Stimulated activated CD4-positive, alpha-beta T cell treated with anti-CD3 and anti-CD28 coated beads, Interleukin-2, amount 100 ng/mL, for 48 hours (primary cell): ENCODE measurements around the gene ELOVL6.
"Not testable (repeated sequence)": the region's sequence is repeated elsewhere in the genome, so short reads cannot be mapped to it uniquely, and the experiment has no call there.

ENCODE experiments used
- DNase-seq, 2 donors: peaks; one replicate each; pipeline ENCODE4 v3.0.0-alpha.2; 2020

The ELOVL6 gene

DNA sequence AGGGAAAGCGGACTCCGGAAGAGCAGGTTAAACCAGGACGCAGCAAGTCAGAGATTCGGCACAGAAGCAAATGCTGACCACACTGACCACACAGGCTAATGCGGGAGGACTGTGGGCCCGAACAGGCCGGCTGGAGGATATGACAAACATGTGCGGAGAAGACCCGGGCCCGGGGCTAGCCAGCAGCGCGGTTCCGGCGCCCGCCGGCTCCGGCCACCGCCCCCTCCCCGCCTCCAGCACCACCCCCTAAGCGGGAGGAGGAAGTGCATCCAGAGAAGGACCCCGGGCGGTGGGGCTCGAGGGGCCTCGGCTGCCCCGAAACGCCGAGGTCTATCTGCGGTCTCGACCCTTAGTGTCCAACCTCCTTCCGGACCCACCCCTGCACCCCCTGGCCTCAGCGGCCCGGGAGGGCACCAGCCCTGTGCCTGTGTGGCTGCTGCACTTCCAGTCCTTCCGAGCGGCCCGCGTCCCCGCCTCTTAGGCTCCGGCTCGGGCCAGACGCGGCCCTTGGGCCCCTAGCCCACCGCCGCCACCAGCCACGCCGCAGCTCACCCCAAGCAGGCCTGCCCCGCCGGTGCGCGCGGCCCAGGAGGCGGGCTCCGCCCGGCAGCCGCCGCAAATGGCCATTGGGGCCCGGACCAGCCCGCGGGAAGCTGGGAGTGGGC lies 2.1 kb downstream of the ELOVL6 start:
- DNase-seq: peak; percentile 29 to 31

DNA sequence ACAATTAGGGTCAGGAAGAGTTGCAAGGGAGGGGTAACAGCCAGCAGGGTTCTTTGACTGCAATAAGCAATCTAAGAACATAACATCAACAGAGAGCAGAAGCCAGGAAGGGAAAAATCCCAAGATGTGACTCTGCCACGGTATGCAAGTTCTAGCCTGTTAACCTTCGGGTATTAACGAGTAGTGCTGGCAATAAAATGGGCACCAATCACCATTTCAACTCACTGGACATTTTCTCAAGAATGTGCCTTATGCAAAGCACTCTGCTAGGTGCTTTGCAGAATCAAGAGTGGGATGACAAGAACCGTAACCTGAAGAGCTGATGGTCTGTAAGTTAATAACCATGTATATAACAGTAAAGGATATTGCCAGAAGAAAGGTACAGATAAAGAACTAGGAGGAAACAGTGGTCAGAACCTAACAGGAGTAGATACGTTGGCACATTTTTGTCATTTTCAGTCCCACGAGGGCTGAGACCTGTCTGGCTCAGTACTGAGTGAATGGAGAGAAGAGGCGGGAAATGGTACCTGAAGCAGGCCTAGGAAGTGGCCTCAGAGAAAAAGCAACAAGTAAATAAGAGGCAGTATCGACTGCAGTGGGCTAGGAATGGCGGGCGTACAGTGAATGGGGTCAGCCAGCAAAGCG lies 2.7 kb downstream of the ELOVL6 start:
- no peak for DNase-seq

DNA sequence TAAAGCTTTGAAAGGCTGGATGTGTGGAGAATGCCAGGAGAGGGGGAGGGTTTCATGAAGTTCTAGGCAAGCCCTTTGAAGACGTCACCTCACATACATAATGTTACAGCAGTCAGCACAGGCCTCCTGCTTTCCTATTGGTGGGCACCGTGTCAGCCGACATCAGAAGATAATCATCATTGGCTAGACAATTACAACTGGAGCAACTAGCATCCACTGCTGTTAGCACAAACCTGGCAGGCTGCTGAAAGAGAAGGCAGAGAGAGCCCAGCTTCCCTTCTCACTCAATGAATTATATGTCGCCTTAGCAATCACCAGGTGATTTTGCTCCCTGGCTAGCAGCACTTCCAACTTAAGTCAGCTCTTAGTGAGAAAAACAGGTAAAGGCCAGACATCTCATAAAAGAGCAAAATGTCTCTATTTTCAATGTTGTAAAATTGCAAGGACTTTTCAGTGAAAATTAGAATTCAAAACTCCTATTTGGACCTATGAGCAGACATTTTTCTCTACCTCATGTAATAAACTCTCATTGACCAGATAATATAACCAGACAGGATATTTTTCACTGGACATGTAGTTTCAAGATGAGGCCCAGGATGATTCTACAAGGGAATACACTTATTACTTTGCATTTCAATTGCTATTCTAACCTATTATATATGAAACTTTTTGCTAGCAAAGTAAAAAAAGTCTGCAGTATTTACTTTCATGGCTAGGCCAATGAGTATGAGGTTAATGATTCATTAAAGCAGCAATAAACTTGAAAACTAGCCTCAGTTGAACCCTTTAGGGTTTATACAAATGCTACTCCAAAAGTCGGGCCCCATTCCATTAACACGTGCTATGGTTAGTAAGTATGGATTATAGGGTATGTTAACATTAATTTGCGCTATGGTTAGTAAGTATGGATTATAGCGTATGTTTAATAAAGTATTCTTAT lies 4.3 kb downstream of the ELOVL6 start:
- DNase-seq: peak; percentile 52 to 57

DNA sequence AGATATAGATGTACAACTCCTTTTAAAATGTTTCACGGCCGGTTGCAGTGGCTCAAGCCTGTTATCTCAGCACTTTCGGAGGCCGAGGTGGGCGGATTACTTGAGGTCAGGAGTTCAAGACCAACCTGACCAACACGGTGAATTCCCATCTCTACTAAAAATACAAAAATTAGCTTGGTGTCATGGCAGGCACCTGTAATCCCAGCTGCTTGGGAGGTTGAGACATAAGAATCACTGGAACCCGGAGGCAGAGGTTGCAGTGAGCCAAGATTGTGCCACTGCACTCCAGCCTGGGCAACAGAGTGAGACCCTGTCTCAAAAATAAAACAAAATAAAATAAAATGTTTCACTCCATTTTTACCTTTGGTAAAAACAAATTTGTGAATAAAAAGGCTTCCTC lies 5.1 kb downstream of the ELOVL6 start:
- DNase-seq: not testable (repeated sequence)

DNA sequence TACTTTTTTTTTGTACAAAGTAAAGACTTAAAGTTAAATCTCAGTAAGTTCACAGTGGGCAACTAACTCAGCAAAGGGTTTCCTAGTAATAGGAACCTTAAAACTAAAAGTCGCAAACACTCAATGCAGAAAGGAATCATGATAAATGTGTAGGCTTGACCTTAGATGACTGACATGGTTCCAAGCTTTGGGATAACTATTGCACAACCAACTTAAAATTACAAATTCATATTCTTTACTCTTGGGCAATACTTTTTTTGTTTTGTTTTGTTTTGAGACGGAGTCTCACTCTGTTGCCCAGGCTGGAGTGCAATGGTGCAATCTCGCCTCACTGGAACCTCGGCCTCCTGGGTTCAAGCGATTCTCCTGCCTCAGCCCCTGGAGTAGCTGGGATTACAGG lies 8.2 kb downstream of the ELOVL6 start:
- no peak for DNase-seq

DNA sequence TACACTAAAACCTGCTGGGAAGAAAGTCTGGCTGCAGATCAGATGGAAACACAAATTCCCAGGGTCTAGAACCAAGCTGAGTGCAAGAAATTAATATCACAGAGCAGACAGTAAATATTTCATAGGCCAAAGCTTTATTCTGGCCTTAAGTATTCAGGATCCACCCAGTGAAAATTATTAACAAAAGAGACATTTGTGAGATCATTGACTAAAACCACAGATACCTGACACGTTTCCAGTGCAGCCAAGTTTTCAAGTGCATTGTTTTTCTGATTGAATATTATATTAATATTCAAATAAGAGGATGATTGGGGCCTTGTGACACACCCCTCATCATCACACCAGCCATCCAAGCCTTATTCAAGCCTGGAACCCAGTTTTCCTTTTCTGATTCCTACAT lies 10.3 kb downstream of the ELOVL6 start:
- no peak for DNase-seq

DNA sequence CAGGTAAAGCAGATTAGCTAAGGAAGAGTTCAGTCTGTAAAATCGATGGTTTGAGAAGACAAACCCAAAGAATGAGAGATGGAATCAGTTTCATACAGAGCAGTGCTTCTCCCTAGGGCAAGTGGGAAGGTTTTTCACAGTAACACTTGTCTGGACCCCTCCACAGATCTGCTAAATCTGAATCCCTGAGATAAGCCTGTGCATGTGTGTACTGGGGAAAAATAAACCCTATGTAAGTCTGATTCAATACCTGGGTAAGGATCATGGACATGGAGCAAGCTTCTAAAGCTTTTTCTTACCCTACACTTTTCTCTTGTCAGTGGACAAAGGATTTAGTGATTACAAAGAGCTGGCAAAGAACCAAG lies 13.6 kb downstream of the ELOVL6 start:
- no peak for DNase-seq

DNA sequence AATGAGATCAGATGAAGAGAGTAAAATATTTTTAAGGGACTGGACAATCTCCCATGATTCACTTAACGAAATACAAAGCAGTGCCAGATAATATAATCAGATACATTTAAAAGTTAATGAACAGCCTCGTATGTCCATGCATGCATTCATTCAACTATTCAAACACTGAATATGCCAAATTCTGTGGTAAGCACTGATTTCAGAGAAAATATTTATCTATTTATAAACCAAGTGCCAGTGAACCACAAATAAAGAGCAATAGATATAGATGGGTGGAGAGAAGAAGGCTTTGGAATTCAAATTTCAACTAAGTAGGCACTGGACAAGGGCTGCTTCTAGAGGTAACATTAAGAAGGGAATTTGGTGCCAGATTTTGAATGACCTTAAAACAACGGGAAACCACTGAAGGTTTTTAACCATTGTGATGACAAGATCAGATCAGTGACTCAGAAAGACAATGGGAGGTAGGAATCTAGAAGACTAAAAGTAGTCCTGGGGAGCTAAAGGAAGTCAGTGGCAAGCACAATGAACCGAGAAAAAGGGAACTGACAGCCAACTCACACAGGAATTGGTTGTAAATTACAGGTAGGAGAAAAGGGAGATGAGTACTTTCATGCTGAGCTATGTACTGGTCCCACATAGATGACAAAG lies 14.2 kb downstream of the ELOVL6 start:
- DNase-seq: no peak

DNA sequence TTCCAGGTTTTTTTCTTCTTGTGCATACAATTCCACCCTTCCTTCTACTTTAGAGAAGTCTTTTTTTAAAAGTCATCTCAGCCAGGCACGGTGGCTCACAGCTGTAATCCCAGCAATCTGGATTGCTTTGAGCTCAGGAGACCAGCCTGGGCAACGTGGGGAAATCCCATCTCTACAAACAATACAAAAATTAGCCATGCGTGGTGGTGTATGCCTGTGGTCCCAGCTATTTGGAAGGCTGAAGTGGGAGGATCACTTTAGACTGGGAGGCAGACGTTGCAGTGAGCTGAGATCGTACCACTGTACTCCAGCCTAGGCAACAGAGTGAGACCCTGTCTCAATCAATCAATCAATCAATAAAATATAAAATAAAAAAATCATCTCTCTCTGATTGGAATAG lies 14.8 kb downstream of the ELOVL6 start:
- DNase-seq: no peak

DNA sequence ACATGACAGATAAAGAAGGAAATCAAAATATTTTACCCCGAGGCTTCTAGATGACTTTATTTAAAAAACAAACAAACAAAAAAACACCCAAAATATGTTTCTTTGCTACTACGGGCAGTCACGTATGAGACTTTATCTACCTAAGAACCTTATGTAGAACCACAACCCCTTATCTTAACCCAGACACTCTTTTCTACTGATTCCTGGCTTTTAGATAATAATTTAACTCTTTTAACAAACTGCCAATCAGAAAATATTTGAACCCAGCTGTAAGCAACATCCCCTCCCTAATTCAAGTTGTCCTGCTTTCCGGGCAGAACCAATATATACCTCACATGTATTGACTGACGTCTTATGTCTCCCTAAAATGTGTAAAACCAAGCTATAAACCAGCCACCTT lies 15.4 kb downstream of the ELOVL6 start:
- DNase-seq: no peak

DNA sequence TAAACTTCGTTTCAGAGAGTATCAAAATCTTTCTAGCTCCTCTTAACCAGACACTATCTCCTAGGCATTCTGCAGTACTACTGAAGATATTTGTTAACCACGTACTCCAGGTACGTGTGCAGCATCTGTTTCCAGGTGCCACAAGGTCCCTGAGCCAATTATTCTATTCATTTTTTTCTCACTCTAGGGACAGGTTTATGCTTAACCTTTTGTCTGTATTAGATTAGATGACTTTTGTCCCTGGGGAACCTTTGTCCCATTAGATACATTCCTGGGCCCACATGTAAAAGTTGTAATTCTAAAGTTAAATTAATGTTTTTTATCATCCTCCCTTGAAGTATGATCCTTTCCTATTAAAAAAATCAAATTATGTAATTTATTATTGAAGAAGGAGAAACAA lies 16.5 kb downstream of the ELOVL6 start:
- DNase-seq: no peak

DNA sequence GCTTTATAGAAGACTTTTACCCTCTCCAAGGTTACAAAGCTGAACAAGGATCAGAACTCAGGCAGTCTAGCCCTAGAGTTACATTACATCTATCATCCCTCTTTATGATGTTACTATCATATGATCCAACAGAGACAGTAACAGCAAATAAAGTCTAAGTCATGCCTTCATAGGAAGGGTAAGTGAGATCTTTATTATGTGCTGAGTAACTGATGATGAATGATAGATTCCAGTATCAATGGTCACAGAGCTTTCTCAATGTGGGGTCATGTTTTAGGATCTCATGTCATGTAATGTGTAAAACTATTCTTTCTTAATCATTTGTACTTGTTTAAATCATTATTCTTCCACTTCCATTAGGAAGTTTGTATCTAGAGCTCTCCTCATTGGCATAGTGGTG lies 22.8 kb downstream of the ELOVL6 start:
- no peak for DNase-seq

DNA sequence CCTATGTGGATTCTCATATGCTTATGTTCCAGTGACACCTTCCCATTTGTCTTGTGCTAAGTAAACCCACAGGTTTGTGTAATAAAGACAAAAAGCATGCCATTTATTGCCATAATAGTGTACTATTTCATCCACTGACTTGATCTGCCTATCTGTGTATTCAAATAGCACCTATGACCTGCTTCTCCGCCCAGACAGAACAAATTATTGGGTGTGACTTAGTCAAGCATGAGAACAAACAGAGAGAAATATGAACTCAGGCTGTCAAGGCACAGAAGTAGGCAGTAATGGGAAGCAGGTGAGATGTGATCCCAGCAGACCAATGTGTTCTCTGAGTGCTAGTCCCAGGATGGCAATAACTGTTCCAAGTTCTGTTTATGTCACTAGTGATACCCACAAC lies 25.4 kb downstream of the ELOVL6 start:
- no peak for DNase-seq

DNA sequence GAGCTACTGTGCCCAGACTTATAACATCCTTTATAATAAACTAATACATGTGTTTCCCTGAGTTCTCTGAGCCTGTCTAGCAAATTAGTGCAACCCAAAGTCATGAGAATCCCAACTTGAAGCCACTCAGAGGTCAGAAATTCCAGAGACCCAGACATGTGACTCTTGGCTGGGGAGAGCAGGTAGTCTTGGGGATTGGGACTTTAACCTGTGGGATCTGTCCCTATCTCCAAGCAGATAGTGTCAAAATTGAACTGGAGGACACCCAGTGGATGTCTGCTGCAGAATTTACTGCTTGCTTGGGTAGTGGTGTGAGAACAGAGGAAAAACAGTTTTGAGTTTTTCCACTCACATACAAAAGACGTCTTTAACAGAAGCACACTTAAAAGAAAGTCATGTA lies 26.4 kb downstream of the ELOVL6 start:
- no peak for DNase-seq

DNA sequence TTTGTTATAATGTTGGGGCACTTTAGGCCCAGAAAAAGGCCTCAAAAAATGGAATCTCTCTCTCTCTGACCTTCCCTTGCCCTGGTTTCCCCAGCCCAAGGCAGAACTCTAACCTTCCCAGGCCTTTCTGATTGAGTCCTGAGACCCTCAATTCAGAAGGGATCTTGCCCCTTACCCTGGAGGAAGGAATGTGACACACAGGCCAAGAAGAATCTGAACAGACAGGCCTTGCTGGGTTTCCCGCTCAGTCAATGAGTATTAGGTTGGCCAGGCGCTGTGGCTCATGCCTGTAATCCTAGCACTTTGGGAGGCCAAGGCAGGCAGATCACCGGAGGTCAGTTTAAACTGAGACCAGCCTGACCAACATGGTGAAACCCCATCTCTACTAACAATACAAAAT lies 27.6 kb downstream of the ELOVL6 start:
- no peak for DNase-seq

DNA sequence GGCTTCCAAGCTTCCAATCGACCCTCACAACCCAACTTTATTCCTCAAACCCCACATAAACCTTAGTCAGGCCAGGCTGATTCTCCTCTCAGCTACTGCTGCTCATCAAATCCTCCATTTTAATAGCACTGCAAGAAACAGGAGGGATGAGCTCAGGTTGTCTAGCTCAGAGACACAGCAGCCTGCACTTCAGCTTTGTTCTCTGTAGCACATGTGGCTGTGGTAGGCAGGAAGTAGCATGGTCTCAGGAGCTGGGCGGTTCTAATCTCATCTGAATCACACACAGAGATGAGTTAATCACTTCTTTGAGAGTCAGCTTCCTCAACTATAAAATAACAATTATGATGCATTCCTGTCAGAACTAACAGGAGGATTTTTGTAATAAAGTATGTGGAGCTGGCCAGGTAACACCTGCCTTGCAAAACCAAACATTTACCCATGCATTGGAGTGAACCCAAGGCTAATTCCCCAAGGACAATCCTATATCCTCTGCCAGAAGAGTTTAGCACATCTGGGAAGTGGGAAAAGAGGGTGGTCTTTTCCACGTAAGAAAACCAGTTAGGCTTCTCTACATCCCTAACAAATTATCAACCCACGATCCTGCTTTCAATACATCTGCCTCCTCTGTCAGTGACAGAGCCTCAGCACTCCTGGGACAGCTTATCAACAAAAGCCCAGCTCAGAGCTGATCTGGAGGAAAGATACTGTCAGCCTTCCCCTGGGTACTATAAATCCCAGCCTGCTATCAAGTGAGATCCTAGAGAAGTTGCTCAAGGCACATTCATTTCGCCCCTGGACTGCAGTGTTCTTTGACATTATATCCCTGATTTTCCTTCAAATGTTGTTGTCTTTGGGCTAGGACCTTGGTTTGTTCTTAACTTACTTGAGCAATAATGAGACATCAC lies 32.8 kb downstream of the ELOVL6 start:
- DNase-seq: peak; percentile 31 to 49

DNA sequence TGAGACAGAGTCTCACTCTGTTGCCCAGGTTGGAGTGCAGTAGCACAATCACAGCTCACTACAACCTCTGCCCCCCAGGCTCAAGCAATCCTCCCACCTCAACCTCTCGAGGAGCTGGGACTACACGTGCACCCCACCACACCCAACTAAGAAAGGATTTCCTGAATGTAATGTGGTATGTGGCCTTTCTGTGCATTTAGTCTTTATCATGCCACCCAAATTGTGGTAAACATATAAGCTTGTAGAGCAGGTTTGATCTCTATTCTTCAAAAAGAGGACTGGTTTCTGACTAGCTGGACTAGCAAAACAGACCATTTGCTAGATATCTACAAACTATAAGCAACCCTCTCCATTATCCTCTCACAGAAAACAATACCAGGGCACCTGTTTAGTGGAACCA lies 33.6 kb downstream of the ELOVL6 start:
- no peak for DNase-seq

DNA sequence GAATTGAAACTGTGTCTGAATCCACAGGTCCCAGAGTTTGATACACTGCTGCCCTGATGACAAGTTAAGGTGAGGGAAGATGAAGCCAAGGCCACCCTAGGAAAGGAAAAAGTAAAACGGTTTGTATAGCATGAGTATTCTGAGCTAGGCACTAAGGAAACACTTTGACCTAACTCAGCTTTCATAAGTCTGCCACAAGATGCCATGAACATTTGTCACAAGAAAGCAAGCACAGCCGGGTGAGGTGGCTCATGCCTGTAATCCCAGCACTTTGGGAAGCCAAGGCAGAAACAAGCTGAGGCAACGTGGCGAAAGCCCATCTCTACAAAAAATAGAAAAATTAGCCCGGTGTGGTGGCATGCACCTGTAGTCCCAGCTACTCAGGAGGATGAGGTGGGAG lies 34.2 kb downstream of the ELOVL6 start:
- DNase-seq: no peak

DNA sequence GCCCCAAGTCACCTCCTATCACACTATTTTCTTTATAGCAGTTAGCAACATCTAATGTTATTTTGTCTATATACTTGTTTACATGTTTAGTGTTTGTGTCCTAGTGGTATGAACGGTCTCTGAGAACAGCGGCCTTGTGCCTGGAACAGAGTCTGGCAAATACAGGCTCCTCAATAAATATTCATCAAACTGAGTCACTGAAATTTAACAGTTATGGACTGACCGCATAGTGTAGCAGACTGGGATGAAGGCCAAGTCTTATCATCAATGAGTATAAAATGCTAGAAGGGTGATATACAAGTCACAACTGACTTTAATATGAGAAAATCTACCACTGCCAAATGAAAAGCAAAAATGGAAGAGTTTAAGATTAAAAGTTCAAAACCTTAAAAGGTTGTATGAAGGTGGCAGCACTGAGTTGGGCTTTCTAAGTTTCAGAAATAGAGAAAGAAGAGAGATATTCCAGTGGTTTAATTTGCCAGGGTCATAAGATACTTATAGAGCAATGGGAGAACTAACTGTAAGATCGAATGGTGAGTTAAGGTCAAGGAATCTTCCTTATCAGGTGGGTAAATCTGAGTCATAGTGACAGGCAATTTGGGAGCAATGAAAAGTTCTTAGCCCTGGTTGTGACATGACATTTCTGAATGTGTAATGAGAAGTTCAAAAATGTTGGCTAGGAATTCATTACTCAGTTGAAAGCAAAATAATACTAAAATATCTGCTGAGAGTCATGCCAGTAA lies 34.9 kb downstream of the ELOVL6 start:
- no peak for DNase-seq

DNA sequence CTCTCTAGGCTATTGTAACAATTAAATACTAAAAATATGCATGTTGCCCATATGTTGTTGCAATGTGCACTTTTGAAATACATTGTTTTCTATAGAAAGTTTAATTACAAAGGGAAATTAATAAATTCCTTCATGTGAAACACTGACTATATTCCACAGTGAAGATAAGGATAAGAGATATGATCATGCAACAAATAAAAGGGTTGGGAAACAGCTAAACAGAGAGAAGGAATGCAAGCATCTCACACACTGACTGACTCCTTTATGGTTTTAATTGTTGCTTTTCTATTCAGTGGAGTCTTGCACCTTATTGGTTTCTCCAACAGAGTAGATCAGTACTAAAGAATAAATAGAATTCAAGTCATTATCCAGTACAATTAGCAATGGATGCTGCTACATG lies 37.8 kb downstream of the ELOVL6 start:
- no peak for DNase-seq

DNA sequence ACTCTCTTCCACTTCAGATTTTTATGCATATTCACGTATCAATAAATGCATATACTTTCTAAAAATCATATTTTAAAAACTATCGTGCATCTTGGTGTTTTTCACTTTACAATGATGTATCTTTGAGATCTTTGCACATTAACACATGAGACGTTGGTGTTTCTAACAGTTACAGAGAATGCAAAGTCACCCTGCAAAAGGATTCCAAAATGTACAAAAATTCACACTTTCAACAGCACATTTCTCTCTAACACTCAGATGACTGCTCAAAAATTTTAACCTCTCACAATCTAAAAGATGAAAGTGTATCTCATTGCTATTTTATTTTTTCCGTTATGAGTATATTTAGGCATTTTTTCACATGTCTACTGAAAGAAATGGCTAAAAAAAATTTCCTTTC lies 38.9 kb downstream of the ELOVL6 start:
- DNase-seq: no peak

DNA sequence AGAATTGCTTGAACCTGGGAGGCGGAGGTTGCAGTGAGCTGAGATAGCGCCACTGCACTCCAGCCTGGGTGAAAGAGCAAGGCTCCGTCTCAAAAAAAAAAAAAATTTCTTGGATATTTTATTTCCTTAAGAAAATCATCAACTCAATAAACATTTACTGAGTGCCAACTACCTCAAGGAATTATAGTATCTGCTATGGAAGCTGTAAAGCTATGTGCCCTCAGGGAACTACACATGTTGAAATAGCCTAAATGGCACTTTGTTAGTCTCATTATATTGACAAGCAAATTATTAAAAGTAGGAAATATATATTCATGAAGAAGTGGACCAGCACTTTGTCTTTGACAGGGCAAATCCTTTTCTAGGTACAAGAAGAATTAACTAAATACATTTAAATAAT lies 40.8 kb downstream of the ELOVL6 start:
- DNase-seq: no peak
